ENCODE results near the gene SLC51B.

DNA sequence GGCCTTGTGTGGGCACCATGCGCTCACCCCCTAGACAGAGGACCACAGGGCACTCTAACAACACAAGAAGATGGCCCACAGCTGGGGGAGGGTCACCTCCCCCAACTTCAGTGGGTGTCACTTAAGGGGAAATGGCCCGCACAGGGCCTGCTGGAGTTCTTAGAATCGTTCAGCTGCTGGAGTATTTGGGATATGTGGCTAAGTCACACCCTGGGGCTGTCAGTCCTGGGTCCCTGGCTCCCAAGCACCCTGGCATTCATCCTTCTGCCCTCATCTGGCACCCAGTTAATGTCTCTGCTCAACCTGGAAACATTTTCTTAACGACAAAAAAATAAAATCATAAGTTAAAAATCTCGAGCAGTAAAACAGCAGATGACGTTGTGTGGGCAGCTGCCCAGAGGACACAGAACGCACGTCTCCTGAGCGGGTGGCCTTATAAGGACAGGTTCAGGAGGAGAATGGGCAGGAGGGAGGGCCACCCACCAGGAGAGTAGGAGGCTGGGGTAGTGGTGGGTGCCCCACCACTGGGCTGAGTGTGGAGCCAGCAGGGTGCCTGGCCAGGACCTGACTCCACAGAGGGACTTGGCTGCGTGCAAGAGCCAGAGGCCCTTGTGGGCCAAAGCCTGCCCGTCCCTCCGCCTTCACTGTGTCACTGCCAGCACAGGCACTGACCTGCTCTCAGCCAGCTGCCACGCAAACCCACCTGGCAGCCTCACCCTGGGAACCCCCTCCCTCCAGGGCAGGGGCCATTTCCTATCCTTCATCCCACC lies 42.9 kb downstream of the SLC51B start:
- TF ChIP-seq, protein P1, sequence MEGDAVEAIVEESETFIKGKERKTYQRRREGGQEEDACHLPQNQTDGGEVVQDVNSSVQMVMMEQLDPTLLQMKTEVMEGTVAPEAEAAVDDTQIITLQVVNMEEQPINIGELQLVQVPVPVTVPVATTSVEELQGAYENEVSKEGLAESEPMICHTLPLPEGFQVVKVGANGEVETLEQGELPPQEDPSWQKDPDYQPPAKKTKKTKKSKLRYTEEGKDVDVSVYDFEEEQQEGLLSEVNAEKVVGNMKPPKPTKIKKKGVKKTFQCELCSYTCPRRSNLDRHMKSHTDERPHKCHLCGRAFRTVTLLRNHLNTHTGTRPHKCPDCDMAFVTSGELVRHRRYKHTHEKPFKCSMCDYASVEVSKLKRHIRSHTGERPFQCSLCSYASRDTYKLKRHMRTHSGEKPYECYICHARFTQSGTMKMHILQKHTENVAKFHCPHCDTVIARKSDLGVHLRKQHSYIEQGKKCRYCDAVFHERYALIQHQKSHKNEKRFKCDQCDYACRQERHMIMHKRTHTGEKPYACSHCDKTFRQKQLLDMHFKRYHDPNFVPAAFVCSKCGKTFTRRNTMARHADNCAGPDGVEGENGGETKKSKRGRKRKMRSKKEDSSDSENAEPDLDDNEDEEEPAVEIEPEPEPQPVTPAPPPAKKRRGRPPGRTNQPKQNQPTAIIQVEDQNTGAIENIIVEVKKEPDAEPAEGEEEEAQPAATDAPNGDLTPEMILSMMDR (IDR thresholded peaks at IDR 0.05; ENCODE audit: low read depth, low read length, poor library complexity, severe bottlenecking) = no peak
- TF ChIP-seq EZH2phosphoT487 (IDR thresholded peaks at IDR 0.05; ENCODE audit: borderline replicate concordance, low read length) = no peak
